Esophagus squamous epithelium (tissue), 5 donors: ENCODE results near the gene DIAPH3. TPM values are rescaled to one million over a fixed set of nuclear protein-coding genes. Genes with fewer than 3 reads are reported as not detected.
"Not testable (repeated sequence)": the region's sequence is repeated elsewhere in the genome, so short reads cannot be mapped to it uniquely, and the experiment has no call there.

Source experiments
- DNase-seq: peaks from one replicate; lab custom pipeline; 2025; lab: John Stamatoyannopoulos, UW
- H3K27ac ChIP-seq, 4 donors: fragments of 200-600 bp; sonication (generic); one replicate each; pipeline ENCODE4 v1.5.1; 2016 to 2019; ENCODE audit warnings: mild to moderate bottlenecking in 1 of 4
- H3K27me3 ChIP-seq, 4 donors: fragments of 200-600 bp; sonication (generic); 1 replicate in 3 of 4; 2 replicates in 1 of 4; pipeline versions ENCODE4 v1.5.1 to v1.6.0; 2017 to 2021; ENCODE audit warnings: antibody characterized with exemption in 1 of 4
- H3K36me3 ChIP-seq, 3 donors: fragments of 200-600 bp; sonication (generic); one replicate each; pipeline ENCODE4 v1.5.1; 2016 to 2019
- H3K4me1 ChIP-seq, 3 donors: fragments of 200-600 bp; sonication (generic); one replicate each; pipeline ENCODE4 v1.5.1; 2017 to 2019
- H3K4me3 ChIP-seq, 4 donors: fragments of 200-600 bp; sonication (generic); 1 replicate in 3 of 4; 2 replicates in 1 of 4; pipeline ENCODE4 v1.5.1; 2016 to 2019; ENCODE audit warnings: mild to moderate bottlenecking in 2 of 4, moderate library complexity in 1 of 4
- H3K9me3 ChIP-seq, 3 donors: fragments of 200-600 bp; sonication (generic); one replicate each; pipeline ENCODE4 v1.5.1; 2016 to 2019
- CTCF ChIP-seq, 6 experiments: fragments of 450-650 bp in 4 of 6; fragments of 200-600 bp in 2 of 6; sonication (generic) in 2 of 6; IDR thresholded peaks; one replicate each; pipeline ENCODE4 v1.5.1; 2016 to 2019; ENCODE audit warnings: antibody characterized with exemption in 6 of 6, mild to moderate bottlenecking in 4 of 6, moderate library complexity in 4 of 6
- POLR2A ChIP-seq, 4 donors: fragments of 450-650 bp; IDR thresholded peaks; one replicate each; pipeline ENCODE4 v1.6.1; 2017; ENCODE audit warnings: antibody characterized with exemption in 4 of 4, mild to moderate bottlenecking in 4 of 4, moderate library complexity in 3 of 4
- WGBS, 2 donors: methylation state at CpG; one replicate each; pipeline ENCODE4 v1.1.5; 2018; 5-methylcytosine and 5-hydroxymethylcytosine counted together
- intact Hi-C: fragments of 100-400 bp; cut with DNase I; formaldehyde crosslinking; loops from one replicate; pipeline ENCODE4 v1.15.0; 2022
- total RNA-seq, 4 donors: library from RNA; depleted of rRNA; stranded (reverse); fragments of >200 nt; gene quantifications; one replicate each; pipeline ENCODE4 v1.1.0, GENCODE V29; 2016
- donor health status: DM: yes; HTN: yes; CAD: no.

DIAPH3 gene
- total RNA-seq, 4 donors from 2014 or later: 2.2 to 11.1 (median 4.0) TPM

- TF ChIP-seq POLR2A (IDR thresholded peaks at IDR 0.05) (no peak), CTCF (IDR thresholded peaks at IDR 0.05) (no peak)
- intact Hi-C loops: no loop called here
- H3K4me3 ChIP-seq: no peak overlapping the region
- no peaks in the 10 kb centered on the region for H3K27me3 ChIP-seq
- H3K27ac ChIP-seq: no peak overlapping the region
- no peak for DNase-seq
- H3K9me3 ChIP-seq: no peaks in the 10 kb centered on the region
- H3K4me1 ChIP-seq: no peaks in the 10 kb centered on the region
- H3K36me3 ChIP-seq: no peaks in the 10 kb centered on the region
- 100% methylated on average over 2 of the region's 2 CpGs for WGBS, 2 donors
These were observed 68.4 kb downstream of the DIAPH3 start for GRCh38 chr13:60095300-60095699.

- TF ChIP-seq POLR2A (IDR thresholded peaks at IDR 0.05): no peak
- TF ChIP-seq CTCF (IDR thresholded peaks at IDR 0.05): no peak
- Histone ChIP-seq H3K36me3 (no peaks in the 10 kb centered on the region), H3K27ac (no peak overlapping the region), H3K27me3 (no peaks in the 10 kb centered on the region), H3K4me1 (no peaks in the 10 kb centered on the region), H3K4me3 (no peak overlapping the region), H3K9me3 (no peaks in the 10 kb centered on the region)
- intact Hi-C loops: no loop called here
- WGBS, 2 donors: 92 to 95% methylated on average over 8 of the region's 8 CpGs
- DNase-seq: no peak
These were observed 69.2 kb downstream of the DIAPH3 start for GRCh38 chr13:60094385-60095088.

GRCh38 chr13:60093425-60094019 is 70.2 kb downstream of the DIAPH3 start:
- Histone ChIP-seq H3K27me3 (no peaks in the 10 kb centered on the region), H3K27ac (no peak overlapping the region), H3K4me3 (no peak overlapping the region), H3K36me3 (no peaks in the 10 kb centered on the region), H3K4me1 (no peaks in the 10 kb centered on the region), H3K9me3 (no peaks in the 10 kb centered on the region)
- no peak for TF ChIP-seq CTCF (IDR thresholded peaks at IDR 0.05)
- no peak for TF ChIP-seq POLR2A (IDR thresholded peaks at IDR 0.05)
- intact Hi-C loops: no loop called here
- DNase-seq: no peak
- 58 to 69% methylated on average over 3 of the region's 3 CpGs for WGBS, 2 donors

GRCh38 chr13:60091573-60091972 is 72.2 kb downstream of the DIAPH3 start:
- intact Hi-C loops: no loop called here
- TF ChIP-seq CTCF (IDR thresholded peaks at IDR 0.05) (no peak), POLR2A (IDR thresholded peaks at IDR 0.05) (no peak)
- H3K27me3 ChIP-seq: no peaks in the 10 kb centered on the region
- H3K27ac ChIP-seq: no peak overlapping the region
- H3K9me3 ChIP-seq: no peaks in the 10 kb centered on the region
- no peak for DNase-seq
- H3K36me3 ChIP-seq: no peaks in the 10 kb centered on the region
- no peak overlapping the region for H3K4me3 ChIP-seq
- no peaks in the 10 kb centered on the region for H3K4me1 ChIP-seq
- WGBS, 2 donors: 93 to 100% methylated on average over 2 of the region's 2 CpGs

- intact Hi-C loops: no loop called here
- H3K27ac ChIP-seq: no peak overlapping the region
- H3K9me3 ChIP-seq: no peaks in the 10 kb centered on the region
- no peak for DNase-seq
- no peak for TF ChIP-seq CTCF (IDR thresholded peaks at IDR 0.05)
- TF ChIP-seq POLR2A (IDR thresholded peaks at IDR 0.05): no peak
- H3K4me3 ChIP-seq: no peak overlapping the region
- H3K4me1 ChIP-seq: no peaks in the 10 kb centered on the region
- no peaks in the 10 kb centered on the region for H3K27me3 ChIP-seq
- no peaks in the 10 kb centered on the region for H3K36me3 ChIP-seq
These were observed 73.2 kb downstream of the DIAPH3 start for GRCh38 chr13:60090574-60090973.

- H3K27me3 ChIP-seq, H3K9me3 ChIP-seq, H3K4me1 ChIP-seq, H3K36me3 ChIP-seq, H3K4me3 ChIP-seq, DNase-seq, H3K27ac ChIP-seq, intact Hi-C loops: not testable (repeated sequence)
- 87 to 92% methylated on average over 2 of the region's 2 CpGs for WGBS, 2 donors
These were observed 79.9 kb downstream of the DIAPH3 start for GRCh38 chr13:60083780-60084179.
